ENCODE measurements around the gene GIPC3.

DNA sequence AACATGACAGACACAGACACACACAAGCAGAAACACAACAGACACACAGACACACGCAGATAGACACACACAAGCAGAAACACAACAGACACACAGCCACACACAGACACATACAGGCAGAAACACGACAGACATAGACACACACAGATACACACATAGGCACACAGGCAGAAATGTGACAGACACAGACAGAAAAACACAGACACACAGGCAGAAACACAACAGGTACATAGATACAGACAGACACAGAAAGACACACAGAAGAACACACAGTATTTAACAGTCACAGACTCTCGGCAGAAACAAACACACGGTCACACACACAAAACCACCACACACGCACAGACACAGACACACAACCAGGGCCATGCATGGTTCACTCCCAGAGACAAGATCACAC is 20.5 kb downstream of the GIPC3 start:
- TF ChIP-seq TCF7L2 (IDR thresholded peaks at IDR 0.05; ENCODE audit: borderline replicate concordance, low read depth, low read length), result no peak
- TF ChIP-seq ZNF791 (tag by site-specific recombination; IDR thresholded peaks at IDR 0.05), result no peak
- TF ChIP-seq, protein P1, sequence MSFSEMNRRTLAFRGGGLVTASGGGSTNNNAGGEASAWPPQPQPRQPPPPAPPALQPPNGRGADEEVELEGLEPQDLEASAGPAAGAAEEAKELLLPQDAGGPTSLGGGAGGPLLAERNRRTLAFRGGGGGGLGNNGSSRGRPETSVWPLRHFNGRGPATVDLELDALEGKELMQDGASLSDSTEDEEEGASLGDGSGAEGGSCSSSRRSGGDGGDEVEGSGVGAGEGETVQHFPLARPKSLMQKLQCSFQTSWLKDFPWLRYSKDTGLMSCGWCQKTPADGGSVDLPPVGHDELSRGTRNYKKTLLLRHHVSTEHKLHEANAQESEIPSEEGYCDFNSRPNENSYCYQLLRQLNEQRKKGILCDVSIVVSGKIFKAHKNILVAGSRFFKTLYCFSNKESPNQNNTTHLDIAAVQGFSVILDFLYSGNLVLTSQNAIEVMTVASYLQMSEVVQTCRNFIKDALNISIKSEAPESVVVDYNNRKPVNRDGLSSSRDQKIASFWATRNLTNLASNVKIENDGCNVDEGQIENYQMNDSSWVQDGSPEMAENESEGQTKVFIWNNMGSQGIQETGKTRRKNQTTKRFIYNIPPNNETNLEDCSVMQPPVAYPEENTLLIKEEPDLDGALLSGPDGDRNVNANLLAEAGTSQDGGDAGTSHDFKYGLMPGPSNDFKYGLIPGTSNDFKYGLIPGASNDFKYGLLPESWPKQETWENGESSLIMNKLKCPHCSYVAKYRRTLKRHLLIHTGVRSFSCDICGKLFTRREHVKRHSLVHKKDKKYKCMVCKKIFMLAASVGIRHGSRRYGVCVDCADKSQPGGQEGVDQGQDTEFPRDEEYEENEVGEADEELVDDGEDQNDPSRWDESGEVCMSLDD (tag by site-specific recombination; IDR thresholded peaks at IDR 0.05), result 0 out of 2 replicates have a peak, but pooled peaks have one; percentile 21
- TF ChIP-seq, protein P2, sequence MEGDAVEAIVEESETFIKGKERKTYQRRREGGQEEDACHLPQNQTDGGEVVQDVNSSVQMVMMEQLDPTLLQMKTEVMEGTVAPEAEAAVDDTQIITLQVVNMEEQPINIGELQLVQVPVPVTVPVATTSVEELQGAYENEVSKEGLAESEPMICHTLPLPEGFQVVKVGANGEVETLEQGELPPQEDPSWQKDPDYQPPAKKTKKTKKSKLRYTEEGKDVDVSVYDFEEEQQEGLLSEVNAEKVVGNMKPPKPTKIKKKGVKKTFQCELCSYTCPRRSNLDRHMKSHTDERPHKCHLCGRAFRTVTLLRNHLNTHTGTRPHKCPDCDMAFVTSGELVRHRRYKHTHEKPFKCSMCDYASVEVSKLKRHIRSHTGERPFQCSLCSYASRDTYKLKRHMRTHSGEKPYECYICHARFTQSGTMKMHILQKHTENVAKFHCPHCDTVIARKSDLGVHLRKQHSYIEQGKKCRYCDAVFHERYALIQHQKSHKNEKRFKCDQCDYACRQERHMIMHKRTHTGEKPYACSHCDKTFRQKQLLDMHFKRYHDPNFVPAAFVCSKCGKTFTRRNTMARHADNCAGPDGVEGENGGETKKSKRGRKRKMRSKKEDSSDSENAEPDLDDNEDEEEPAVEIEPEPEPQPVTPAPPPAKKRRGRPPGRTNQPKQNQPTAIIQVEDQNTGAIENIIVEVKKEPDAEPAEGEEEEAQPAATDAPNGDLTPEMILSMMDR (tag by site-specific recombination; IDR thresholded peaks at IDR 0.05), result no peak
- TF ChIP-seq MEIS1 (CRISPR knock-in tag; IDR thresholded peaks at IDR 0.05; ENCODE audit: borderline replicate concordance), result no peak
- TF ChIP-seq ZNF76 (tag by site-specific recombination; IDR thresholded peaks at IDR 0.05; ENCODE audit: borderline replicate concordance, low read depth), result no peak
- TF ChIP-seq, protein P3, sequence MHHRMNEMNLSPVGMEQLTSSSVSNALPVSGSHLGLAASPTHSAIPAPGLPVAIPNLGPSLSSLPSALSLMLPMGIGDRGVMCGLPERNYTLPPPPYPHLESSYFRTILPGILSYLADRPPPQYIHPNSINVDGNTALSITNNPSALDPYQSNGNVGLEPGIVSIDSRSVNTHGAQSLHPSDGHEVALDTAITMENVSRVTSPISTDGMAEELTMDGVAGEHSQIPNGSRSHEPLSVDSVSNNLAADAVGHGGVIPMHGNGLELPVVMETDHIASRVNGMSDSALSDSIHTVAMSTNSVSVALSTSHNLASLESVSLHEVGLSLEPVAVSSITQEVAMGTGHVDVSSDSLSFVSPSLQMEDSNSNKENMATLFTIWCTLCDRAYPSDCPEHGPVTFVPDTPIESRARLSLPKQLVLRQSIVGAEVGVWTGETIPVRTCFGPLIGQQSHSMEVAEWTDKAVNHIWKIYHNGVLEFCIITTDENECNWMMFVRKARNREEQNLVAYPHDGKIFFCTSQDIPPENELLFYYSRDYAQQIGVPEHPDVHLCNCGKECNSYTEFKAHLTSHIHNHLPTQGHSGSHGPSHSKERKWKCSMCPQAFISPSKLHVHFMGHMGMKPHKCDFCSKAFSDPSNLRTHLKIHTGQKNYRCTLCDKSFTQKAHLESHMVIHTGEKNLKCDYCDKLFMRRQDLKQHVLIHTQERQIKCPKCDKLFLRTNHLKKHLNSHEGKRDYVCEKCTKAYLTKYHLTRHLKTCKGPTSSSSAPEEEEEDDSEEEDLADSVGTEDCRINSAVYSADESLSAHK (tag by site-specific recombination; IDR thresholded peaks at IDR 0.05), result no peak; the same call in 1 of the 2 replicates
- TF ChIP-seq, protein P4, sequence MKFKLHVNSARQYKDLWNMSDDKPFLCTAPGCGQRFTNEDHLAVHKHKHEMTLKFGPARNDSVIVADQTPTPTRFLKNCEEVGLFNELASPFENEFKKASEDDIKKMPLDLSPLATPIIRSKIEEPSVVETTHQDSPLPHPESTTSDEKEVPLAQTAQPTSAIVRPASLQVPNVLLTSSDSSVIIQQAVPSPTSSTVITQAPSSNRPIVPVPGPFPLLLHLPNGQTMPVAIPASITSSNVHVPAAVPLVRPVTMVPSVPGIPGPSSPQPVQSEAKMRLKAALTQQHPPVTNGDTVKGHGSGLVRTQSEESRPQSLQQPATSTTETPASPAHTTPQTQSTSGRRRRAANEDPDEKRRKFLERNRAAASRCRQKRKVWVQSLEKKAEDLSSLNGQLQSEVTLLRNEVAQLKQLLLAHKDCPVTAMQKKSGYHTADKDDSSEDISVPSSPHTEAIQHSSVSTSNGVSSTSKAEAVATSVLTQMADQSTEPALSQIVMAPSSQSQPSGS (tag by site-specific recombination; IDR thresholded peaks at IDR 0.05; ENCODE audit: low read depth), result no peak
- no peak for TF ChIP-seq ZNF596 (tag by site-specific recombination; IDR thresholded peaks at IDR 0.05)
- no peak for TF ChIP-seq ZNF121 (tag by site-specific recombination; IDR thresholded peaks at IDR 0.05)
- TF ChIP-seq ZNF629 (tag by site-specific recombination; IDR thresholded peaks at IDR 0.05), result no peak
- no peak for TF ChIP-seq ZBTB21 (tag by site-specific recombination; IDR thresholded peaks at IDR 0.05)
- TF ChIP-seq, protein P5, sequence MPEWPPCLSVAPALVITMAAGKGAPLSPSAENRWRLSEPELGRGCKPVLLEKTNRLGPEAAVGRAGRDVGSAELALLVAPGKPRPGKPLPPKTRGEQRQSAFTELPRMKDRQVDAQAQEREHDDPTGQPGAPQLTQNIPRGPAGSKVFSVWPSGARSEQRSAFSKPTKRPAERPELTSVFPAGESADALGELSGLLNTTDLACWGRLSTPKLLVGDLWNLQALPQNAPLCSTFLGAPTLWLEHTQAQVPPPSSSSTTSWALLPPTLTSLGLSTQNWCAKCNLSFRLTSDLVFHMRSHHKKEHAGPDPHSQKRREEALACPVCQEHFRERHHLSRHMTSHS (tag by site-specific recombination; IDR thresholded peaks at IDR 0.05), result no peak
- TF ChIP-seq, protein P6, sequence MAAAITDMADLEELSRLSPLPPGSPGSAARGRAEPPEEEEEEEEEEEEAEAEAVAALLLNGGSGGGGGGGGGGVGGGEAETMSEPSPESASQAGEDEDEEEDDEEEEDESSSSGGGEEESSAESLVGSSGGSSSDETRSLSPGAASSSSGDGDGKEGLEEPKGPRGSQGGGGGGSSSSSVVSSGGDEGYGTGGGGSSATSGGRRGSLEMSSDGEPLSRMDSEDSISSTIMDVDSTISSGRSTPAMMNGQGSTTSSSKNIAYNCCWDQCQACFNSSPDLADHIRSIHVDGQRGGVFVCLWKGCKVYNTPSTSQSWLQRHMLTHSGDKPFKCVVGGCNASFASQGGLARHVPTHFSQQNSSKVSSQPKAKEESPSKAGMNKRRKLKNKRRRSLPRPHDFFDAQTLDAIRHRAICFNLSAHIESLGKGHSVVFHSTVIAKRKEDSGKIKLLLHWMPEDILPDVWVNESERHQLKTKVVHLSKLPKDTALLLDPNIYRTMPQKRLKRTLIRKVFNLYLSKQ (tag by site-specific recombination; IDR thresholded peaks at IDR 0.05; ENCODE audit: borderline replicate concordance), result no peak
